SH-SY5Y (cell line): Measurements from ENCODE around the gene DRC1.

ENCODE experiments used
- GATA2 ChIP-seq: IDR thresholded peaks from 2 replicates; pipeline ENCODE4 v1.6.1; 2011; ENCODE audit warnings: mild to moderate bottlenecking, low read depth, low read length
- GATA3 ChIP-seq: IDR thresholded peaks from 2 replicates; pipeline ENCODE4 v1.6.1; 2011; ENCODE audit warnings: low read depth, mild to moderate bottlenecking, low read length, moderate library complexity

GRCh38 chr2:26482211-26483026, 80.7 kb downstream of the DRC1 start:
- TF ChIP-seq GATA2 (no peak), GATA3 (no peak)
